H1 (cell line): ENCODE data around the gene CROT. TPM values are rescaled to one million over a fixed set of nuclear protein-coding genes. Genes with fewer than 3 reads are reported as not detected.

Experiments
- polyA plus RNA-seq, 7 experiments: library from polyadenylated mRNA; depleted of rRNA in 3 of 7; stranded (reverse) in 5 of 7; unstranded in 2 of 7; fragments of >200 nt in 5 of 7; fragments of 200-250 nt in 2 of 7; gene quantifications; 1 replicate in 5 of 7; 2 replicates in 1 of 7; 4 replicates in 1 of 7; pipeline versions ENCODE4 v1.2.1 to v1.2.3, GENCODE V29; 2011 to 2013; ENCODE audit warnings: missing spikeins in 2 of 7, mixed read lengths in 2 of 7
- total RNA-seq: library from RNA; stranded (reverse); fragmentation: NEBNext Ultra II Directional; extraction: Animal tissue kit (Norgen Biotek cat#: 25700); gene quantifications from 2 replicates; pipeline ENCODE4 v1.2.1, GENCODE V29; 2021
- TF ChIP-seq, protein P1 (sequence below), 3 experiments: IDR thresholded peaks; 1 replicate in 2 of 3; 2 replicates in 1 of 3; pipeline versions ENCODE4 v1.5.1 to v1.6.1; 2011; ENCODE audit warnings: low read length in 3 of 3, mild to moderate bottlenecking in 3 of 3, inconsistent platforms in 2 of 3, low read depth in 1 of 3, moderate library complexity in 1 of 3; ENCODE audit not compliant: insufficient read depth in 1 of 3; ENCODE audit errors: control extremely low read depth in 1 of 3

Gene CROT
- total and polyA plus RNA-seq, 2 of the 8 experiments (the other 6 are each of a cell fraction or from before 2014, with no cell fraction given): 2.2 to 5.6 TPM

DNA sequence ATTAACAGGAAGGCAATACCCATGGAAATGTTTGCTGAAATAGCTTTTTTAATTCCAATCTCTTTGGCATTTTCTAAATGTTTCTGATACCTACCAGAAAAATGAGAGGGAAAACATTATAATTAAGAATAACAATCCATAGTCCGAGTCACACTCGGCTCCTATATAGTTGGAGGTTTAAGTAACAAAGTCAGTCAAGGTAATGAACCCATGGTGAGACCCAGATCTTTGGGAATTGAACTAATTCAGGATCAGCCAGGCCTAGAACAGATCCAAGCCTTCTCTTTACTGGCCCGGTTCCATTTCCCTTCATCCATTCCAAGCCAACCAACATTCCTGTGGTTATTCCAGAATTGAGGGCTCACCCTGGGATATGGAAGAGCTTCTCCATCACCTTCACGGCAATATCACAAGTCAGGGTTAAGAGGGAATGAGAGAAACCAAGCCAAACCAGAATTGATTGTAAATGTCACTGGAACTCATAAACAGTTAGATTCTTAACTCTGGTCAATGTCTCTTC lies 101.7 kb downstream of the CROT start (continued):
- TF ChIP-seq, protein P1, sequence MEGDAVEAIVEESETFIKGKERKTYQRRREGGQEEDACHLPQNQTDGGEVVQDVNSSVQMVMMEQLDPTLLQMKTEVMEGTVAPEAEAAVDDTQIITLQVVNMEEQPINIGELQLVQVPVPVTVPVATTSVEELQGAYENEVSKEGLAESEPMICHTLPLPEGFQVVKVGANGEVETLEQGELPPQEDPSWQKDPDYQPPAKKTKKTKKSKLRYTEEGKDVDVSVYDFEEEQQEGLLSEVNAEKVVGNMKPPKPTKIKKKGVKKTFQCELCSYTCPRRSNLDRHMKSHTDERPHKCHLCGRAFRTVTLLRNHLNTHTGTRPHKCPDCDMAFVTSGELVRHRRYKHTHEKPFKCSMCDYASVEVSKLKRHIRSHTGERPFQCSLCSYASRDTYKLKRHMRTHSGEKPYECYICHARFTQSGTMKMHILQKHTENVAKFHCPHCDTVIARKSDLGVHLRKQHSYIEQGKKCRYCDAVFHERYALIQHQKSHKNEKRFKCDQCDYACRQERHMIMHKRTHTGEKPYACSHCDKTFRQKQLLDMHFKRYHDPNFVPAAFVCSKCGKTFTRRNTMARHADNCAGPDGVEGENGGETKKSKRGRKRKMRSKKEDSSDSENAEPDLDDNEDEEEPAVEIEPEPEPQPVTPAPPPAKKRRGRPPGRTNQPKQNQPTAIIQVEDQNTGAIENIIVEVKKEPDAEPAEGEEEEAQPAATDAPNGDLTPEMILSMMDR (IDR thresholded peaks at IDR 0.05; ENCODE audit: control extremely low read depth in 1 of 3, insufficient read depth in 1 of 3, low read depth in 1 of 3, low read length in 3 of 3): no peak
